Endodermal cell (in vitro differentiated cells): ENCODE measurements around the gene DZIP3. TPM values are rescaled to one million over a fixed set of nuclear protein-coding genes. Genes with fewer than 3 reads are reported as not detected.

Source experiments
- DNase-seq: peaks from one replicate; pipeline ENCODE4 v3.0.0-alpha.2; 2017
- H3K27ac ChIP-seq: 2 replicates; pipeline ENCODE4 v1.5.1; 2013; ENCODE audit warnings: mild to moderate bottlenecking, low read depth, low read length, moderate library complexity
- H3K27me3 ChIP-seq: 2 replicates; pipeline ENCODE4 v1.6.1; 2013; ENCODE audit warnings: mild to moderate bottlenecking, low read length, moderate library complexity; ENCODE audit not compliant: insufficient read depth, control insufficient read depth, poor library complexity, severe bottlenecking
- H3K36me3 ChIP-seq: 2 replicates; pipeline ENCODE4 v1.7.0; 2013; ENCODE audit warnings: mild to moderate bottlenecking, low read length, moderate library complexity; ENCODE audit not compliant: control insufficient read depth, insufficient read depth
- H3K4me1 ChIP-seq: one replicate; pipeline ENCODE4 v1.7.0; 2013; ENCODE audit warnings: low read length; ENCODE audit not compliant: control insufficient read depth, insufficient read depth
- H3K4me3 ChIP-seq: 2 replicates; pipeline ENCODE4 v1.5.1; 2013; ENCODE audit warnings: mild to moderate bottlenecking, low read length, moderate library complexity
- H3K9ac ChIP-seq: 2 replicates; pipeline ENCODE4 v1.6.1; 2013; ENCODE audit warnings: mild to moderate bottlenecking, low read length, moderate library complexity; ENCODE audit not compliant: poor library complexity, severe bottlenecking; ENCODE audit errors: extremely low read depth
- H3K9me3 ChIP-seq: 2 replicates; pipeline ENCODE4 v1.6.1; 2013; ENCODE audit warnings: mild to moderate bottlenecking, low read length, moderate library complexity; ENCODE audit not compliant: control insufficient read depth
- H3K27ac Mint-ChIP-seq: 2 replicates; pipeline ENCODE4 v1.8.0; 2020; ENCODE audit warnings: mixed read lengths
- H3K27me3 Mint-ChIP-seq: 2 replicates; pipeline ENCODE4 v1.8.0; 2021; ENCODE audit warnings: mild to moderate bottlenecking, mixed read lengths; ENCODE audit not compliant: insufficient read depth
- H3K36me3 Mint-ChIP-seq: 2 replicates; pipeline ENCODE4 v1.8.0; 2020; ENCODE audit warnings: low read depth, mixed read lengths
- H3K4me1 Mint-ChIP-seq: 2 replicates; pipeline ENCODE4 v1.8.0; 2020; ENCODE audit warnings: mixed read lengths
- H3K4me3 Mint-ChIP-seq: 2 replicates; pipeline ENCODE4 v1.8.0; 2020; ENCODE audit warnings: mild to moderate bottlenecking, moderate library complexity, mixed read lengths
- H3K9me3 Mint-ChIP-seq: 2 replicates; pipeline ENCODE4 v1.8.0; 2020; ENCODE audit warnings: mild to moderate bottlenecking, mixed read lengths
- CTCF ChIP-seq: fragments of 200-600 bp; sonication (generic); conservative IDR thresholded peaks from 2 replicates; pipeline ENCODE4 v1.5.0; 2021; ENCODE audit warnings: antibody characterized with exemption, mild to moderate bottlenecking
- WGBS, 2 experiments: methylation state at CpG; one replicate each; pipeline versions ENCODE4 v1.1.5 to v1.1.7; 2013; ENCODE audit warnings: missing lambda C conversion rate in 2 of 2, mixed read lengths in 1 of 2; ENCODE audit not compliant: insufficient coverage in 1 of 2, insufficient read length in 1 of 2; 5-methylcytosine and 5-hydroxymethylcytosine counted together
- total RNA-seq, 2 donors: library from RNA; stranded (reverse); fragmentation: NEBNext Ultra II Directional in 1 of 2; extraction: Animal tissue kit (Norgen Biotek cat#: 25700) in 1 of 2; gene quantifications; 2 replicates in 1 of 2; 3 replicates in 1 of 2; pipeline ENCODE4 v1.2.1, GENCODE V29; 2021

Gene DZIP3
- total RNA-seq, 2 donors from 2014 or later = 24.2 to 40.8 TPM

- TF ChIP-seq CTCF = no peak
- H3K9ac ChIP-seq = no peak overlapping the region
- Mint-ChIP-seq H3K9me3 (no peaks in the 10 kb centered on the region), H3K27ac (no peak overlapping the region), H3K4me3 (no peak overlapping the region), H3K36me3 (peaks cover 34% of the 10 kb centered on the region), H3K27me3 (no peaks in the 10 kb centered on the region), H3K4me1 (no peaks in the 10 kb centered on the region)
- H3K36me3 ChIP-seq = peaks cover 64% of the 10 kb centered on the region
- no peak overlapping the region for H3K27ac ChIP-seq
- H3K4me3 ChIP-seq = no peak overlapping the region
- H3K9me3 ChIP-seq = no peaks in the 10 kb centered on the region
- DNase-seq = no peak
- no peaks in the 10 kb centered on the region for H3K27me3 ChIP-seq
- H3K4me1 ChIP-seq = no peaks in the 10 kb centered on the region
- 97% methylated on average over 2 of the region's 2 CpGs; no CpG with 5 or more reads in 1 of the 2 experiments for WGBS, 2 experiments
Observed at GRCh38 chr3:108562565-108562964, 27.0 kb upstream of the DZIP3 start.

- H3K9me3 ChIP-seq = no peaks in the 10 kb centered on the region
- Mint-ChIP-seq H3K27ac (no peak overlapping the region), H3K36me3 (peaks cover 28% of the 10 kb centered on the region)
Observed at GRCh38 chr3:108564564-108564963, 25.0 kb upstream of the DZIP3 start.

GRCh38 chr3:108565506-108565905 lies 24.0 kb upstream of the DZIP3 start:
- Histone ChIP-seq H3K9me3 (no peaks in the 10 kb centered on the region), H3K27me3 (no peaks in the 10 kb centered on the region), H3K27ac (no peak overlapping the region), H3K36me3 (peaks cover 58% of the 10 kb centered on the region), H3K9ac (no peak overlapping the region), H3K4me3 (no peak overlapping the region), H3K4me1 (no peaks in the 10 kb centered on the region)
- Mint-ChIP-seq H3K27ac (no peak overlapping the region), H3K4me3 (no peak overlapping the region), H3K36me3 (peaks cover 26% of the 10 kb centered on the region), H3K27me3 (no peaks in the 10 kb centered on the region), H3K9me3 (no peaks in the 10 kb centered on the region), H3K4me1 (no peaks in the 10 kb centered on the region)
- no peak for DNase-seq
- 90% methylated on average over 2 of the region's 3 CpGs; no CpG with 5 or more reads in 1 of the 2 experiments for WGBS, 2 experiments
- no peak for TF ChIP-seq CTCF

More at GRCh38 chr3:108564564-108564963, 25.0 kb upstream of the DZIP3 start:
- Histone ChIP-seq H3K27ac (no peak overlapping the region), H3K9ac (no peak overlapping the region), H3K4me3 (no peak overlapping the region), H3K4me1 (no peaks in the 10 kb centered on the region), H3K36me3 (peaks cover 62% of the 10 kb centered on the region), H3K27me3 (no peaks in the 10 kb centered on the region)
- Mint-ChIP-seq H3K4me1 (no peaks in the 10 kb centered on the region), H3K9me3 (no peaks in the 10 kb centered on the region), H3K27me3 (no peaks in the 10 kb centered on the region), H3K4me3 (no peak overlapping the region)
- no peak for DNase-seq
- no peak for TF ChIP-seq CTCF
